IPS-15b (cell line): Measurements from ENCODE around the gene CR2.
"Not testable (repeated sequence)": the region's sequence is repeated elsewhere in the genome, so short reads cannot be mapped to it uniquely, and the experiment has no call there.

Source experiments
- H3K27me3 ChIP-seq: one replicate; pipeline ENCODE4 v1.6.1; 2013; ENCODE audit warnings: low read length; ENCODE audit not compliant: control insufficient read depth, insufficient read depth
- H3K36me3 ChIP-seq: one replicate; pipeline ENCODE4 v1.6.1; 2013; ENCODE audit warnings: low read length; ENCODE audit not compliant: control insufficient read depth, insufficient read depth
- H3K4me1 ChIP-seq: one replicate; pipeline ENCODE4 v1.6.1; 2013; ENCODE audit warnings: mild to moderate bottlenecking, low read length; ENCODE audit not compliant: control insufficient read depth, insufficient read depth
- H3K4me3 ChIP-seq: one replicate; pipeline ENCODE4 v1.5.1; 2013; ENCODE audit warnings: low read depth, low read length
- H3K9ac ChIP-seq: one replicate; pipeline ENCODE4 v1.6.1; 2013; ENCODE audit warnings: low read depth, mild to moderate bottlenecking, low read length
- H3K9me3 ChIP-seq: one replicate; pipeline ENCODE4 v1.6.1; 2013; ENCODE audit warnings: mild to moderate bottlenecking, low read length; ENCODE audit not compliant: control insufficient read depth, insufficient read depth

CR2 gene

GRCh38 chr1:207424570-207425131 lies 29.5 kb upstream of the CR2 start:
- Histone ChIP-seq H3K36me3 (no peaks in the 10 kb centered on the region), H3K27me3 (peaks cover 9% of the 10 kb centered on the region), H3K4me3 (no peak overlapping the region), H3K9me3 (no peaks in the 10 kb centered on the region), H3K9ac (no peak overlapping the region), H3K4me1 (peaks cover 4% of the 10 kb centered on the region)

GRCh38 chr1:207427832-207428585 lies 26.1 kb upstream of the CR2 start:
- H3K27me3 ChIP-seq, result peaks cover 9% of the 10 kb centered on the region
- no peak overlapping the region for H3K4me3 ChIP-seq
- no peaks in the 10 kb centered on the region for H3K9me3 ChIP-seq
- no peak overlapping the region for H3K9ac ChIP-seq
- H3K36me3 ChIP-seq, result no peaks in the 10 kb centered on the region
- peaks cover 4% of the 10 kb centered on the region for H3K4me1 ChIP-seq

GRCh38 chr1:207428783-207429182 lies 25.3 kb upstream of the CR2 start:
- Histone ChIP-seq H3K9ac (no peak overlapping the region), H3K27me3 (peaks cover 9% of the 10 kb centered on the region), H3K4me1 (peaks cover 4% of the 10 kb centered on the region), H3K36me3 (no peaks in the 10 kb centered on the region), H3K9me3 (no peaks in the 10 kb centered on the region), H3K4me3 (no peak overlapping the region)

GRCh38 chr1:207429963-207430362 lies 24.2 kb upstream of the CR2 start:
- Histone ChIP-seq H3K36me3 (no peaks in the 10 kb centered on the region), H3K4me3 (no peak overlapping the region), H3K9ac (no peak overlapping the region), H3K9me3 (no peaks in the 10 kb centered on the region), H3K27me3 (peaks cover 4% of the 10 kb centered on the region), H3K4me1 (no peaks in the 10 kb centered on the region)

- Histone ChIP-seq H3K9me3 (no peaks in the 10 kb centered on the region), H3K36me3 (no peaks in the 10 kb centered on the region), H3K27me3 (no peaks in the 10 kb centered on the region), H3K4me3 (no peak overlapping the region), H3K9ac (no peak overlapping the region), H3K4me1 (no peaks in the 10 kb centered on the region)
Measured at GRCh38 chr1:207430602-207431001, 23.5 kb upstream of the CR2 start.

GRCh38 chr1:207431508-207431907 lies 22.6 kb upstream of the CR2 start:
- Histone ChIP-seq H3K27me3 (no peaks in the 10 kb centered on the region), H3K4me3 (no peak overlapping the region), H3K9me3 (no peaks in the 10 kb centered on the region), H3K36me3 (no peaks in the 10 kb centered on the region), H3K9ac (no peak overlapping the region), H3K4me1 (no peaks in the 10 kb centered on the region)

- Histone ChIP-seq H3K9ac (no peak overlapping the region), H3K27me3 (no peaks in the 10 kb centered on the region), H3K4me1 (no peaks in the 10 kb centered on the region), H3K4me3 (no peak overlapping the region), H3K36me3 (no peaks in the 10 kb centered on the region), H3K9me3 (no peaks in the 10 kb centered on the region)
Measured at GRCh38 chr1:207433435-207433834, 20.7 kb upstream of the CR2 start.

GRCh38 chr1:207436746-207437145 lies 17.4 kb upstream of the CR2 start:
- H3K36me3 ChIP-seq, H3K9me3 ChIP-seq, H3K27me3 ChIP-seq, H3K9ac ChIP-seq, H3K4me1 ChIP-seq, H3K4me3 ChIP-seq: not testable (repeated sequence)

GRCh38 chr1:207440626-207441025 lies 13.5 kb upstream of the CR2 start:
- Histone ChIP-seq H3K27me3 (no peaks in the 10 kb centered on the region), H3K4me3 (no peak overlapping the region), H3K36me3 (no peaks in the 10 kb centered on the region), H3K4me1 (no peaks in the 10 kb centered on the region), H3K9ac (no peak overlapping the region), H3K9me3 (no peaks in the 10 kb centered on the region)

- H3K27me3 ChIP-seq, result peaks cover 5% of the 10 kb centered on the region
- H3K36me3 ChIP-seq, result no peaks in the 10 kb centered on the region
- H3K9me3 ChIP-seq, result no peaks in the 10 kb centered on the region
- no peak overlapping the region for H3K9ac ChIP-seq
- no peak overlapping the region for H3K4me3 ChIP-seq
- H3K4me1 ChIP-seq, result no peaks in the 10 kb centered on the region
Measured at GRCh38 chr1:207444514-207445217, 9.5 kb upstream of the CR2 start.

- H3K9ac ChIP-seq, result no peak overlapping the region
- no peaks in the 10 kb centered on the region for H3K36me3 ChIP-seq
- H3K9me3 ChIP-seq, result no peaks in the 10 kb centered on the region
- no peaks in the 10 kb centered on the region for H3K4me1 ChIP-seq
- H3K27me3 ChIP-seq, result peaks cover 60% of the 10 kb centered on the region
- H3K4me3 ChIP-seq, result peak overlapping the region; percentile 85
Measured at GRCh38 chr1:207453710-207454045, 450 bp upstream of the CR2 start.

GRCh38 chr1:207455183-207455754 lies 1.1 kb downstream of the CR2 start:
- Histone ChIP-seq H3K9me3 (no peaks in the 10 kb centered on the region), H3K36me3 (no peaks in the 10 kb centered on the region), H3K27me3 (peaks cover 55% of the 10 kb centered on the region), H3K9ac (no peak overlapping the region), H3K4me3 (peak overlapping the region; percentile 85), H3K4me1 (no peaks in the 10 kb centered on the region)
